Brain microvascular endothelial cell (primary cell): ENCODE measurements around the gene ATP7A.
"Not testable (repeated sequence)": the region's sequence is repeated elsewhere in the genome, so short reads cannot be mapped to it uniquely, and the experiment has no call there.

Experiments used
- DNase-seq: peaks from one replicate; pipeline ENCODE4 v3.0.0-alpha.2; 2020
- H3K27ac ChIP-seq: fragments of 250-450 bp; sonication (Bioruptor Pico); 2 replicates; pipeline ENCODE4 v1.5.1; 2020; ENCODE audit warnings: mild to moderate bottlenecking, moderate library complexity
- H3K27me3 ChIP-seq: fragments of 250-450 bp; sonication (Bioruptor Pico); replicated peaks from 2 replicates; pipeline ENCODE4 v1.5.1; 2020; ENCODE audit warnings: mild to moderate bottlenecking
- H3K36me3 ChIP-seq: fragments of 250-450 bp; sonication (Bioruptor Pico); replicated peaks from 2 replicates; pipeline ENCODE4 v1.5.1; 2020; ENCODE audit warnings: mild to moderate bottlenecking
- H3K4me3 ChIP-seq: 2 replicates; pipeline ENCODE4 v1.5.1; 2011; ENCODE audit warnings: low read depth, mild to moderate bottlenecking, control low read depth, low read length, moderate library complexity
- in situ Hi-C: cut with HindIII; loops from 2 replicates; pipeline ENCODE4 v1.10.0; 2017; ENCODE audit warnings: low sequenced_read_pairs, low pct_ligation_motif_present
- TF ChIP-seq, protein P1 (sequence below): IDR thresholded peaks from 2 replicates; pipeline ENCODE4 v1.5.1; 2011; ENCODE audit warnings: low read depth, mild to moderate bottlenecking, moderate library complexity, low read length, control low read depth, inconsistent platforms; ENCODE audit errors: missing control alignments

The ATP7A gene

DNA sequence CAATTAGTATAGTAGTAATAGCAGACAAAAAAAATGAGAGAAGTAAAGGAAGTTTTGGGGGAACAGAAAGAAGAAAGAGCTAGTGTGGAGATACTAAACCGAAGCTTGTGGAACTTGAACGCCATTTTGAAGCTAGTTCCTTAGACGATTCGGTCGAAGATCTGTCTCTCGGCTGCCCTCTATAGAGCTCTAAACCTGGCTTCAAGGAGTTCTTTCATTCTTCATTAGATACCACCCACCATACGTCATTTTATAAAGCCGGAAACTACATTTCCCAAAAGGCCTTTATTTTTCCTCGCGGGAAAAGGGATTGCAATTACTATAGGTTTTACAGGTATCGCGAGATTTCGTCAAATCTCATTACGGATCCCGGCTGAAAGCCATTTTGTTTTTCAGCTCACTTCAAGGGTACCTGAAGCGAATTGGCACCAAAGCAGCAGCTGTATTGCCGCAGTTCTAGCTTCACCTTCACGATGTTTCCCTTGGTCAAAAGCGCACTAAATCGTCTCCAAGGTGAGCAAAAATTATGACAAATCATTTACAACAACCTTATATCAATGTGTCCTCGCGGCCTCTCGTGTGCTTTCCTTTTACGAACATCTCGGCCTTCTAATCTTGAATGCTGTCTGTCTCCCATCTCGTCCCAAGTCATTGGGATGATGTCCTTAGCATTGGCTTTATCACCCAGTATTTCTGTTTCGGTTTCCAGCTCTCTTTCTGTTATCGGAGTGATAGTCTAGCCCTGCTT lies 11.2 kb upstream of the ATP7A start, which contains the start of gene COX7B:
Gene COX7B (plus strand): TSS at position 388 of the 748 bp plus-strand sequence. CDS start 86 bp downstream, at position 474.
- TF ChIP-seq, protein P1, sequence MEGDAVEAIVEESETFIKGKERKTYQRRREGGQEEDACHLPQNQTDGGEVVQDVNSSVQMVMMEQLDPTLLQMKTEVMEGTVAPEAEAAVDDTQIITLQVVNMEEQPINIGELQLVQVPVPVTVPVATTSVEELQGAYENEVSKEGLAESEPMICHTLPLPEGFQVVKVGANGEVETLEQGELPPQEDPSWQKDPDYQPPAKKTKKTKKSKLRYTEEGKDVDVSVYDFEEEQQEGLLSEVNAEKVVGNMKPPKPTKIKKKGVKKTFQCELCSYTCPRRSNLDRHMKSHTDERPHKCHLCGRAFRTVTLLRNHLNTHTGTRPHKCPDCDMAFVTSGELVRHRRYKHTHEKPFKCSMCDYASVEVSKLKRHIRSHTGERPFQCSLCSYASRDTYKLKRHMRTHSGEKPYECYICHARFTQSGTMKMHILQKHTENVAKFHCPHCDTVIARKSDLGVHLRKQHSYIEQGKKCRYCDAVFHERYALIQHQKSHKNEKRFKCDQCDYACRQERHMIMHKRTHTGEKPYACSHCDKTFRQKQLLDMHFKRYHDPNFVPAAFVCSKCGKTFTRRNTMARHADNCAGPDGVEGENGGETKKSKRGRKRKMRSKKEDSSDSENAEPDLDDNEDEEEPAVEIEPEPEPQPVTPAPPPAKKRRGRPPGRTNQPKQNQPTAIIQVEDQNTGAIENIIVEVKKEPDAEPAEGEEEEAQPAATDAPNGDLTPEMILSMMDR, result peak; percentile 60
- peak; percentile 91 for DNase-seq
- Histone ChIP-seq H3K4me3 (peak within 1 kb of the TSS; percentile 71), H3K36me3 (no peaks in the 10 kb centered on the region), H3K27ac (peak within 1 kb of the TSS; percentile 82), H3K27me3 (no peaks in the 10 kb centered on the region)
- in situ Hi-C loops, result no loop called here

DNA sequence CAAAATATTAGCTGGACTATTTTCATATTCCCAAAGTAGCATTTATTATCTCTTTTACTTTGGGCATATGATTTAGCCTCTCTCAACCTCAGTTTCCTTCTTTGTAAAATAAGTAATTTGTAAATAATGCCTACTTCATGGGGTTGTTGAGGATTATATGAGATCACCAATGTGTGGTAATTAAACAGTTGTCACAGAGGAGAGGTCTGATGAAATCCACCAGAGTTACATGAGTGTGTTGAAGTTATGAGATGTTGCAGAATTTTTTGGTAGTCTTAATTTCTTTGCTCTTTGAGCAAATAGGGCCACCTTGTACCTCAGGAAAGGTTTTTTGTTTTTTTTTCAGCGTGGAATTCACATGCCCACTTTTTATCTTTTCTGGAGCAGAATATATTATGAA lies 9.8 kb upstream of the ATP7A start:
- peak overlapping the region; percentile 71 for H3K4me3 ChIP-seq
- in situ Hi-C loops, result no loop called here
- DNase-seq, result no peak
- H3K36me3 ChIP-seq, result no peaks in the 10 kb centered on the region
- H3K27me3 ChIP-seq, result no peaks in the 10 kb centered on the region
- H3K27ac ChIP-seq, result no peak overlapping the region
- TF ChIP-seq, protein P1, result no peak

DNA sequence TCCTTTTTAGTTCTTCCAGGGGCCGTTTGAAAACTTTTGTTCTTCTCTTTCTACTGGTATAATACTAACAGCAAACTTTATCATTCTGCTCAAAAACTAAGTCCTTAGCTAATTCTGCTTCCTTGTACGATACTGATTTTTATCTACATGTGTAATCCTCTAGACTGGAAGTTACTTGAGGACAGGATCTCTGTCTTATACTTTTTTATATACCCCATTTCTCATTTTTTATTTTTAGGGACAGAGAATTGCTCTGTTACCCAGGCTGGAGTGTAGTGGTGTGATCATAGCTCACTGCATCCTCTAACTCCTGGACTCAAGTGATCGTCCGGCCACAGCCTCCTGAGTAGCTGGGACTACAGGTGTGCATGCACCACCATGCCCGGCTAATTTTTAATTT lies 9.0 kb upstream of the ATP7A start:
- in situ Hi-C loops, result no loop called here
- Histone ChIP-seq H3K27me3 (no peaks in the 10 kb centered on the region), H3K36me3 (no peaks in the 10 kb centered on the region), H3K27ac (no peak overlapping the region), H3K4me3 (no peak overlapping the region)
- DNase-seq, result no peak
- TF ChIP-seq, protein P1, result no peak

DNA sequence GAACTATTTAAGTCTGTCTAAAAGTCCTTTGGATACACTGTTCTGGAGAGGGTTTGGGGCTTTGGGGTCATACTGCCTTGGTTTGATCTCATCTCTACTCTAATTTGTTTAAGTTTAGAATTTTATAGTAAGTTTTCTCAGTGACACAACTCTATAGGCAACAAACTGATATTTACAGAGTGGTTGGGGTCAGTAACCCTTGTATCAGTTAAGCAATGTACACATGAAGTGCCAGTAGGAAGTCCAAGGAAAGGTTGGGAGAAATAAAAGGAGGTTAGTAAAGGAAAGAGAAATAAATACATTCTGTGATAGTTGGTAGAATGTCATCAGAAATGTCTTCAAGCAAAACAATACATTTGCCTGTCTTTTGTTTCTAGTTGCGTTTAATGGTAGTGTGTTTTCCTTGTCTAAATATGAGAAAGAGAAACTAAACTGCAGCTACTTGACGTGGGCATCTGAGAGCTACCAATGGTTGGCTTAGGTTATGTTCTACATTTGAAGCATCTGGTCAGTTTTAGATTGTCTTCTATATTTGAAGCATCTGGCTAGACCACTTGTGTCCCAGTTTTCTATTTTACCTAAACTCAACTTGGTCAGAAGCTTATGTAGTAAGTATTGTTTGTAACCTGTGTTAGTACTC lies 6.9 kb downstream of the ATP7A start:
- Histone ChIP-seq H3K27me3 (no peaks in the 10 kb centered on the region), H3K36me3 (no peaks in the 10 kb centered on the region), H3K27ac (no peak overlapping the region), H3K4me3 (no peak overlapping the region)
- TF ChIP-seq, protein P1, result no peak
- no peak for DNase-seq
- in situ Hi-C loops, result no loop called here

DNA sequence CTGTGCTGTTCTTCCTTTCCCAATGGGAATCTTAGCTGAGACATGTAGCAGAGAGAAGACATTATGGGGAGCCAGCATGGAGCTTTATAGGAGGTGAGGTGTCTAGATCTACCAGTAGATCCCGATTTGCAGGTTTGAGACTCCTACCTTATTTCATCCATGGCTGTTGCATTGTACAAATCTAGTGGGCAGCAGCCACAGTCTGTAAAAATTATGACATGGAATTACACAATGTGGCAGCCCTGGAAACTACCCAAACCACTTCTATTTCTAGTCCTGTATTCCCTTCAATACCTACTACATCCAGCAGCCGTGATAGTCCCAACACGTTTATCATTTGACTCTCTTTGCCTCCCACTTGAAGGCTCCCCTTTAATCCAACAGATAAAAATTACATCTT lies 8.1 kb downstream of the ATP7A start:
- no peak for DNase-seq
- TF ChIP-seq, protein P1, result no peak
- H3K36me3 ChIP-seq, result no peaks in the 10 kb centered on the region
- H3K27ac ChIP-seq, result no peak overlapping the region
- no peaks in the 10 kb centered on the region for H3K27me3 ChIP-seq
- H3K4me3 ChIP-seq, result no peak overlapping the region
- in situ Hi-C loops, result no loop called here

DNA sequence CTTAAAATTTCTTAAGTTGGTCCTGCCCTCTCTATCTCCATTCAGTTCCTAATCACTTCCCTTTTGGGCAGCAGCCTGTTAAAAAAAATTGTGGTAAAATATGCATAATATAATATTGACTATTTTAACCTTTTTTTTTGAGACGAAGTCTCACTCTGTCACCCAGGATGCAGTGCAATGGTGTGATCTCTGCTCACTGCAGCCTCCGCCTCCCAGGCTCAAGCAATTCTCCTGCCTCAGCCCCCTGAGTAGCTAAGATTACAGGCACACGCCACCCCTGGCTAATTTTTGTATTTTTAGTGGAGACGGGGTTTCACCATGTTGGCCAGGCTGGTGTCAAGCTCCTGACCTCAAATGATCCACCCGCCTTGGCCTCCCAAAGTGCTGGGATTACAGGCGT lies 8.9 kb downstream of the ATP7A start:
- DNase-seq, in situ Hi-C loops: not testable (repeated sequence)

More for the DNA sequence above, 8.9 kb downstream of the ATP7A start:
- H3K27me3 ChIP-seq, H3K4me3 ChIP-seq, H3K27ac ChIP-seq, H3K36me3 ChIP-seq: not testable (repeated sequence)
